A549 (cell line): Measurements from ENCODE around the gene EPB41L2. TPM values are rescaled to one million over a fixed set of nuclear protein-coding genes. Genes with fewer than 3 reads are reported as not detected.

ENCODE experiments used
- ATAC-seq, 2 experiments: fragments of 200-7000 bp in 1 of 2; fragments of >200 bp in 1 of 2; cut with Nextera tagmentation in 1 of 2; cut with Tn5 transposase in 1 of 2; 3 replicates each; pipeline versions ENCODE4 v1.8.0 to v1.9.1; 2018 to 2020; ENCODE audit warnings: mild to moderate bottlenecking in 1 of 2, moderate library complexity in 1 of 2
- CTCF ChIA-PET: fragments of 300-600 bp; sonication (Branson Sonifier 250); formaldehyde crosslinking; extraction: SDS; loops from one replicate; lab custom pipeline; 2021; ENCODE audit warnings: antibody characterized with exemption, inconsistent platforms; lab: Yijun Ruan, JAX
- POLR2A ChIA-PET: fragments of 350-600 bp; formaldehyde crosslinking; extraction: SDS; loops from one replicate; lab custom pipeline; 2021; ENCODE audit warnings: antibody characterized with exemption, inconsistent platforms; lab: Yijun Ruan, JAX
- DNase-seq, 2 experiments: peaks; one replicate each; pipeline versions ENCODE4 v3.0.0 to v3.0.0-alpha.2; 2011 to 2016; ENCODE audit warnings: low read depth in 1 of 2, low spot score in 1 of 2
- FAIRE-seq: peaks from 2 replicates; lab custom pipeline; 2011; peaks lifted over from hg19 to GRCh38; lab: Jason Lieb, UNC
- H3K27ac ChIP-seq, 2 experiments: fragments of >200 bp; sonication (Bioruptor Twin); formaldehyde crosslinking; 3 replicates each; pipeline ENCODE4 v1.5.1; 2016 to 2017
- H3K4me1 ChIP-seq: fragments of >200 bp; sonication (Bioruptor Twin); formaldehyde crosslinking; 3 replicates; pipeline ENCODE4 v1.6.1; 2016
- H3K4me2 ChIP-seq: fragments of >200 bp; sonication (Bioruptor Twin); formaldehyde crosslinking; 3 replicates; pipeline ENCODE4 v1.6.1; 2016
- H3K4me3 ChIP-seq: fragments of >200 bp; sonication (Bioruptor Twin); formaldehyde crosslinking; 3 replicates; pipeline ENCODE4 v1.5.1; 2016
- H3K9me3 ChIP-seq: fragments of >200 bp; sonication (Bioruptor Twin); formaldehyde crosslinking; 3 replicates; pipeline ENCODE4 v1.6.1; 2016
- BHLHE40 ChIP-seq: IDR thresholded peaks from 2 replicates; pipeline ENCODE4 v1.6.1; 2012; ENCODE audit warnings: low read depth, low read length, inconsistent platforms
- CEBPB ChIP-seq, 2 experiments: fragments of >200 bp in 1 of 2; sonication (Bioruptor Twin) in 1 of 2; formaldehyde crosslinking in 1 of 2; IDR thresholded peaks; 2 replicates each; pipeline ENCODE4 v1.6.1; 2012 to 2016
- CHD2 ChIP-seq: fragments of 150-350 bp; IDR thresholded peaks from 2 replicates; pipeline ENCODE4 v1.6.1; 2014; ENCODE audit warnings: low read length; ENCODE audit not compliant: partially characterized antibody
- EHF ChIP-seq: fragments of 250-450 bp; sonication (Bioruptor Pico); IDR thresholded peaks from 2 replicates; pipeline ENCODE4 v1.5.0; 2020; ENCODE audit warnings: mild to moderate bottlenecking
- EHMT2 ChIP-seq: fragments of 200-600 bp; sonication (generic); IDR thresholded peaks from 2 replicates; pipeline ENCODE4 v1.6.1; 2016; ENCODE audit warnings: antibody characterized with exemption, low read depth, mild to moderate bottlenecking, moderate library complexity
- EP300 ChIP-seq, 2 experiments: fragments of >200 bp; sonication (Bioruptor Twin); formaldehyde crosslinking; IDR thresholded peaks; 2 replicates in 1 of 2; 3 replicates in 1 of 2; pipeline ENCODE4 v1.6.1; 2016 to 2017
- FOSB ChIP-seq: fragments of 250-450 bp; sonication (Bioruptor Pico); IDR thresholded peaks from 2 replicates; pipeline ENCODE4 v1.5.0; 2020; ENCODE audit warnings: mild to moderate bottlenecking, moderate library complexity
- HDAC2 ChIP-seq: fragments of 200-600 bp; sonication (generic); IDR thresholded peaks from 2 replicates; pipeline ENCODE4 v1.6.1; 2016
- HOXB5 ChIP-seq: fragments of 250-450 bp; sonication (Bioruptor Pico); IDR thresholded peaks from 2 replicates; pipeline ENCODE4 v1.5.0; 2020; ENCODE audit warnings: mild to moderate bottlenecking, moderate library complexity
- KDM5A ChIP-seq: fragments of 200-600 bp; sonication (generic); IDR thresholded peaks from 2 replicates; pipeline ENCODE4 v1.6.1; 2016; ENCODE audit warnings: antibody characterized with exemption, mild to moderate bottlenecking
- MYC ChIP-seq: IDR thresholded peaks from 2 replicates; pipeline ENCODE4 v1.6.1; 2012; ENCODE audit warnings: mild to moderate bottlenecking, inconsistent platforms, low read length, improper control_type of control experiment, borderline replicate concordance
- NPAS2 ChIP-seq: fragments of 250-450 bp; sonication (Bioruptor Pico); IDR thresholded peaks from 2 replicates; pipeline ENCODE4 v1.8.0; 2022; ENCODE audit warnings: mild to moderate bottlenecking, moderate library complexity, borderline replicate concordance
- NR3C1 ChIP-seq: fragments of >200 bp; sonication (Bioruptor Twin); formaldehyde crosslinking; IDR thresholded peaks from 3 replicates; pipeline ENCODE4 v1.6.1; 2017
- PHF8 ChIP-seq: fragments of 200-600 bp; sonication (generic); IDR thresholded peaks from 2 replicates; pipeline ENCODE4 v1.6.1; 2016; ENCODE audit warnings: low read depth, mild to moderate bottlenecking, antibody characterized with exemption, moderate library complexity, borderline replicate concordance
- RARB ChIP-seq: fragments of 250-450 bp; sonication (Bioruptor Pico); IDR thresholded peaks from 2 replicates; pipeline ENCODE4 v1.8.0; 2021; ENCODE audit warnings: mild to moderate bottlenecking, moderate library complexity
- RNF2 ChIP-seq: fragments of 200-600 bp; sonication (generic); IDR thresholded peaks from 2 replicates; pipeline ENCODE4 v1.6.1; 2016; ENCODE audit warnings: low read depth, mild to moderate bottlenecking, antibody characterized with exemption, moderate library complexity, borderline replicate concordance
- SMC3 ChIP-seq: fragments of >200 bp; sonication (Bioruptor Twin); formaldehyde crosslinking; IDR thresholded peaks from 3 replicates; pipeline ENCODE4 v1.6.1; 2018; ENCODE audit warnings: inconsistent platforms
- SREBF2 ChIP-seq: fragments of 450-650 bp; IDR thresholded peaks from 2 replicates; pipeline ENCODE4 v1.6.1; 2014; ENCODE audit warnings: mild to moderate bottlenecking, moderate library complexity
- ZFP36 ChIP-seq: fragments of 450-650 bp; IDR thresholded peaks from 2 replicates; pipeline ENCODE4 v1.6.1; 2014; ENCODE audit warnings: borderline replicate concordance; ENCODE audit not compliant: partially characterized antibody
- ZSCAN20 ChIP-seq: fragments of 250-450 bp; sonication (Bioruptor Pico); IDR thresholded peaks from 2 replicates; pipeline ENCODE4 v1.8.0; 2022; ENCODE audit warnings: mild to moderate bottlenecking, moderate library complexity
- WGBS: methylation state at CpG from one replicate; pipeline ENCODE4 v1.1.6; 2017; ENCODE audit errors: missing lambda C conversion rate; 5-methylcytosine and 5-hydroxymethylcytosine counted together
- polyA plus RNA-seq, 4 experiments: library from polyadenylated mRNA; depleted of rRNA in 3 of 4; stranded (reverse); fragments of >200 nt; fragmentation: RNase III in 1 of 4; extraction: RNeasy Plus Mini Kit Qiagen cat#74134 plus additional on column Dnase treatment in 1 of 4; gene quantifications; 2 replicates in 3 of 4; 3 replicates in 1 of 4; pipeline ENCODE4 v1.2.3, GENCODE V29; 2011 to 2017
- TF ChIP-seq, protein P1 (sequence below): fragments of 250-450 bp; sonication (Bioruptor Pico); IDR thresholded peaks from 2 replicates; pipeline ENCODE4 v1.5.0; 2021; ENCODE audit warnings: mild to moderate bottlenecking, moderate library complexity, borderline replicate concordance
- TF ChIP-seq, protein P2 (sequence below): IDR thresholded peaks from 2 replicates; pipeline ENCODE4 v1.6.1; 2012
- TF ChIP-seq, protein P3 (sequence below): fragments of 250-450 bp; sonication (Bioruptor Pico); IDR thresholded peaks from 2 replicates; pipeline ENCODE4 v1.5.0; 2020; ENCODE audit warnings: low read depth, mild to moderate bottlenecking, moderate library complexity
- TF ChIP-seq, protein P4 (sequence below): fragments of >200 bp; sonication (Bioruptor Twin); formaldehyde crosslinking; IDR thresholded peaks from 2 replicates; pipeline ENCODE4 v1.6.1; 2016
- TF ChIP-seq, protein P5 (sequence below): fragments of 150-350 bp; IDR thresholded peaks from 2 replicates; pipeline ENCODE4 v1.6.1; 2014; ENCODE audit warnings: low read depth, mild to moderate bottlenecking, low read length
- TF ChIP-seq, protein P6 (sequence below): fragments of 200-600 bp; sonication (generic); IDR thresholded peaks from 2 replicates; pipeline ENCODE4 v1.6.1; 2016; ENCODE audit warnings: antibody characterized with exemption, mild to moderate bottlenecking, moderate library complexity

EPB41L2 gene
- polyA plus RNA-seq, 2 of the 4 experiments (the other 2 are of a cell fraction) = 42.9 to 50.3 TPM

DNA sequence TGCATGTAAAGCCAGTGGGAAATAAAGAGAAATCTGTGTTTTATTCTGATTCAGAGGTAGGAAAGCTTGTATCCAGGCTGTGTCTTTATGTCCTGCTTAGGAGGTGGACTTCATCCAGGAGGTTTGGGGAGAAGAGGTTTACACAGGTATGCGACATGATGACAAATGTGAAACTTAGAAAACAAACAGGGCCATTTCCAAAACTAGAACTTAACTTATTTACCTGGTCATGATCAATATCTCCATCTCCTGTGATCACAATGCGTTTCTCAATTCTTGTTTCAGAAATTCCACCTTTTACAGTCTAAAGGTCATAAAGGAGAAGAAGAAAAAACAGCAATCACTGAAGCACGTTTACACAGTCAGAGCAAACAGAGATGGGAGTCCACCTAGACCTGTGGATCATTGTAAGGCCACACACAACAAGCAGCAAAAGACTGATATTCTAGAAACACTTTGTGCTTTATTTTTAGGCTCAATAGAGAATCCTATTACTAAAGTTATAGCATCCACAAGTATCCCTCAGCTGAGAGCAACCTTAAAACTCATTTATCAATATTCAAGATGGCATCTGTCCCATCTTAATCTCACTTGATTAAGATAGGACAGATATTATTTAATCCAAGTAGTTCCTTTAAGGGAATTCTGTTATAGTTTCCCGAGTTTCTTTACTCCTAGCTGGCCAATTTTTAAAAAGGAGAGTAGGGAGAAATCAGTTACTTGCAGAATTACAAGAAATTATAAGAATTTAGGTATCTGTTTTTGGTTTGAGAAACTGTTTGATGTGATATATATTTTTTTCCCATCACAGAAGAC, 199.4 kb downstream of the EPB41L2 start:
- no peak overlapping the region for H3K27ac ChIP-seq
- DNase-seq (no peak), ATAC-seq (no peak), FAIRE-seq (no peak)
- ChIA-PET POLR2A (no interaction called here), CTCF (interaction anchor here (1.1 kb wide), 1 partner anchor 9 kb away, joined by 4 read pairs; no protein-coding TSS in a partner anchor)
- no peaks in the 10 kb centered on the region for H3K4me1 ChIP-seq
- TF ChIP-seq CEBPB (IDR thresholded peaks at IDR 0.05) = no peak
- TF ChIP-seq EHF (CRISPR knock-in tag) = no peak
- TF ChIP-seq SMC3 = no peak
- TF ChIP-seq, protein P1, sequence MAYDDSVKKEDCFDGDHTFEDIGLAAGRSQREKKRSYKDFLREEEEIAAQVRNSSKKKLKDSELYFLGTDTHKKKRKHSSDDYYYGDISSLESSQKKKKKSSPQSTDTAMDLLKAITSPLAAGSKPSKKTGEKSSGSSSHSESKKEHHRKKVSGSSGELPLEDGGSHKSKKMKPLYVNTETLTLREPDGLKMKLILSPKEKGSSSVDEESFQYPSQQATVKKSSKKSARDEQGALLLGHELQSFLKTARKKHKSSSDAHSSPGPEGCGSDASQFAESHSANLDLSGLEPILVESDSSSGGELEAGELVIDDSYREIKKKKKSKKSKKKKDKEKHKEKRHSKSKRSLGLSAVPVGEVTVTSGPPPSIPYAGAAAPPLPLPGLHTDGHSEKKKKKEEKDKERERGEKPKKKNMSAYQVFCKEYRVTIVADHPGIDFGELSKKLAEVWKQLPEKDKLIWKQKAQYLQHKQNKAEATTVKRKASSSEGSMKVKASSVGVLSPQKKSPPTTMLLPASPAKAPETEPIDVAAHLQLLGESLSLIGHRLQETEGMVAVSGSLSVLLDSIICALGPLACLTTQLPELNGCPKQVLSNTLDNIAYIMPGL = no peak
- no peak for TF ChIP-seq HOXB5 (CRISPR knock-in tag)
- TF ChIP-seq HDAC2 = no peak
- TF ChIP-seq, protein P2, sequence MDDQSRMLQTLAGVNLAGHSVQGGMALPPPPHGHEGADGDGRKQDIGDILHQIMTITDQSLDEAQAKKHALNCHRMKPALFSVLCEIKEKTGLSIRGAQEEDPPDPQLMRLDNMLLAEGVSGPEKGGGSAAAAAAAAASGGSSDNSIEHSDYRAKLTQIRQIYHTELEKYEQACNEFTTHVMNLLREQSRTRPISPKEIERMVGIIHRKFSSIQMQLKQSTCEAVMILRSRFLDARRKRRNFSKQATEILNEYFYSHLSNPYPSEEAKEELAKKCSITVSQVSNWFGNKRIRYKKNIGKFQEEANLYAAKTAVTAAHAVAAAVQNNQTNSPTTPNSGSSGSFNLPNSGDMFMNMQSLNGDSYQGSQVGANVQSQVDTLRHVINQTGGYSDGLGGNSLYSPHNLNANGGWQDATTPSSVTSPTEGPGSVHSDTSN = no peak
- TF ChIP-seq CHD2 = no peak
- no peak for TF ChIP-seq EP300 (IDR thresholded peaks at IDR 0.05)
- TF ChIP-seq NPAS2 = no peak
- TF ChIP-seq, protein P3, sequence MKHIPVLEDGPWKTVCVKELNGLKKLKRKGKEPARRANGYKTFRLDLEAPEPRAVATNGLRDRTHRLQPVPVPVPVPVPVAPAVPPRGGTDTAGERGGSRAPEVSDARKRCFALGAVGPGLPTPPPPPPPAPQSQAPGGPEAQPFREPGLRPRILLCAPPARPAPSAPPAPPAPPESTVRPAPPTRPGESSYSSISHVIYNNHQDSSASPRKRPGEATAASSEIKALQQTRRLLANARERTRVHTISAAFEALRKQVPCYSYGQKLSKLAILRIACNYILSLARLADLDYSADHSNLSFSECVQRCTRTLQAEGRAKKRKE (CRISPR knock-in tag) = no peak
- TF ChIP-seq PHF8 = no peak
- TF ChIP-seq RARB (CRISPR knock-in tag) = no peak
- WGBS = 64% methylated on average over 4 of the region's 4 CpGs
- no peaks in the 10 kb centered on the region for H3K9me3 ChIP-seq
- no peak overlapping the region for H3K4me3 ChIP-seq
- H3K4me2 ChIP-seq = no peak overlapping the region

DNA sequence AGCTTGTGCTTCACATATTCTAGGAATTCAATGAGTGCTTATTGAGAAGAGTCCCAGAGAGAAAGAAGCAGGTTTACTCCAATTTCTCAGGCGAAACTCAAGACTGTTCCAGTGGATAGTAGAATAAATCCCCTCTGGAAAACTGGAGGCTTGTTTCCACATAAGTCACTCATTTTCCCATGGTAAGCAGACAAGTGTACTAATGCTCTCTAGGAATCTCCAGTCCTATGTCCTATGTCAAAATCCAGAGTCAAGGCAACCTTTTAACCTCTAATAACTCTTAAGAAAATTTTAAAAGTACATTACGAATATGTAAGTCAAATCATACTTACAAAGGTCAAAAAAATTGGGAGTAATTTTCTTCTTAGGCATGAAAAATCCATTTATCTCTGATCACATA, 200.7 kb downstream of the EPB41L2 start:
- no peak overlapping the region for H3K4me2 ChIP-seq
- WGBS = 97% methylated on average over 2 of the region's 2 CpGs
- no peaks in the 10 kb centered on the region for H3K4me1 ChIP-seq
- H3K4me3 ChIP-seq = no peak overlapping the region
- FAIRE-seq (no peak), ATAC-seq (no peak), DNase-seq (no peak)
- no peak overlapping the region for H3K27ac ChIP-seq
- POLR2A ChIA-PET = no interaction called here
- TF ChIP-seq NR3C1 (no peak), EHF (CRISPR knock-in tag) (no peak), HDAC2 (no peak), ZSCAN20 (CRISPR knock-in tag) (no peak), EHMT2 (no peak), EP300 (IDR thresholded peaks at IDR 0.05) (no peak), FOSB (no peak), SREBF2 (no peak), MYC (no peak), CEBPB (IDR thresholded peaks at IDR 0.05) (no peak), RNF2 (no peak), BHLHE40 (no peak), KDM5A (no peak), ZFP36 (no peak)
- TF ChIP-seq, protein P4, sequence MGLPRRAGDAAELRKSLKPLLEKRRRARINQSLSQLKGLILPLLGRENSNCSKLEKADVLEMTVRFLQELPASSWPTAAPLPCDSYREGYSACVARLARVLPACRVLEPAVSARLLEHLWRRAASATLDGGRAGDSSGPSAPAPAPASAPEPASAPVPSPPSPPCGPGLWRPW = no peak
- TF ChIP-seq, protein P5, sequence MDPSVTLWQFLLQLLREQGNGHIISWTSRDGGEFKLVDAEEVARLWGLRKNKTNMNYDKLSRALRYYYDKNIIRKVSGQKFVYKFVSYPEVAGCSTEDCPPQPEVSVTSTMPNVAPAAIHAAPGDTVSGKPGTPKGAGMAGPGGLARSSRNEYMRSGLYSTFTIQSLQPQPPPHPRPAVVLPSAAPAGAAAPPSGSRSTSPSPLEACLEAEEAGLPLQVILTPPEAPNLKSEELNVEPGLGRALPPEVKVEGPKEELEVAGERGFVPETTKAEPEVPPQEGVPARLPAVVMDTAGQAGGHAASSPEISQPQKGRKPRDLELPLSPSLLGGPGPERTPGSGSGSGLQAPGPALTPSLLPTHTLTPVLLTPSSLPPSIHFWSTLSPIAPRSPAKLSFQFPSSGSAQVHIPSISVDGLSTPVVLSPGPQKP = no peak
- TF ChIP-seq, protein P6, sequence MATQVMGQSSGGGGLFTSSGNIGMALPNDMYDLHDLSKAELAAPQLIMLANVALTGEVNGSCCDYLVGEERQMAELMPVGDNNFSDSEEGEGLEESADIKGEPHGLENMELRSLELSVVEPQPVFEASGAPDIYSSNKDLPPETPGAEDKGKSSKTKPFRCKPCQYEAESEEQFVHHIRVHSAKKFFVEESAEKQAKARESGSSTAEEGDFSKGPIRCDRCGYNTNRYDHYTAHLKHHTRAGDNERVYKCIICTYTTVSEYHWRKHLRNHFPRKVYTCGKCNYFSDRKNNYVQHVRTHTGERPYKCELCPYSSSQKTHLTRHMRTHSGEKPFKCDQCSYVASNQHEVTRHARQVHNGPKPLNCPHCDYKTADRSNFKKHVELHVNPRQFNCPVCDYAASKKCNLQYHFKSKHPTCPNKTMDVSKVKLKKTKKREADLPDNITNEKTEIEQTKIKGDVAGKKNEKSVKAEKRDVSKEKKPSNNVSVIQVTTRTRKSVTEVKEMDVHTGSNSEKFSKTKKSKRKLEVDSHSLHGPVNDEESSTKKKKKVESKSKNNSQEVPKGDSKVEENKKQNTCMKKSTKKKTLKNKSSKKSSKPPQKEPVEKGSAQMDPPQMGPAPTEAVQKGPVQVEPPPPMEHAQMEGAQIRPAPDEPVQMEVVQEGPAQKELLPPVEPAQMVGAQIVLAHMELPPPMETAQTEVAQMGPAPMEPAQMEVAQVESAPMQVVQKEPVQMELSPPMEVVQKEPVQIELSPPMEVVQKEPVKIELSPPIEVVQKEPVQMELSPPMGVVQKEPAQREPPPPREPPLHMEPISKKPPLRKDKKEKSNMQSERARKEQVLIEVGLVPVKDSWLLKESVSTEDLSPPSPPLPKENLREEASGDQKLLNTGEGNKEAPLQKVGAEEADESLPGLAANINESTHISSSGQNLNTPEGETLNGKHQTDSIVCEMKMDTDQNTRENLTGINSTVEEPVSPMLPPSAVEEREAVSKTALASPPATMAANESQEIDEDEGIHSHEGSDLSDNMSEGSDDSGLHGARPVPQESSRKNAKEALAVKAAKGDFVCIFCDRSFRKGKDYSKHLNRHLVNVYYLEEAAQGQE = no peak
- no peaks in the 10 kb centered on the region for H3K9me3 ChIP-seq
- CTCF ChIA-PET = no interaction called here
